Measurements from ENCODE around the gene KRT222. TPM values are rescaled to one million over a fixed set of nuclear protein-coding genes. Genes with fewer than 3 reads are reported as not detected.

KRT222 gene
- total RNA-seq, 1 donor from 2014 or later, result not detected

Other genes starting within 250 kb of the KRT222 start
- 2.9 TPM for gene TOP2A, start 247.3 kb downstream of the KRT222 start, total RNA-seq
- gene IGFBP4, start 221.7 kb downstream of the KRT222 start, total RNA-seq, result 157 TPM
- gene TNS4, start 163.6 kb downstream of the KRT222 start, total RNA-seq, result not detected
- not detected for gene CCR7, start 99.7 kb downstream of the KRT222 start, total RNA-seq
- gene SMARCE1, start 17.4 kb downstream of the KRT222 start, total RNA-seq, result 49.5 TPM
- not detected for gene KRT24, start 38.6 kb upstream of the KRT222 start, total RNA-seq
- gene KRT25, start 90.2 kb upstream of the KRT222 start, total RNA-seq, result not detected
- gene KRT26, start 107.0 kb upstream of the KRT222 start, total RNA-seq, result not detected
- gene KRT27, start 117.4 kb upstream of the KRT222 start, total RNA-seq, result not detected
- gene KRT28, start 134.8 kb upstream of the KRT222 start, total RNA-seq, result not detected
- gene KRT10, start 157.4 kb upstream of the KRT222 start, total RNA-seq, result 50.3 TPM
- not detected for gene KRT12, start 202.0 kb upstream of the KRT222 start, total RNA-seq
- not detected for gene KRT20, start 220.1 kb upstream of the KRT222 start, total RNA-seq